Epithelial cell of esophagus (primary cell): Measurements from ENCODE around the gene FKBP8.
"Not testable (repeated sequence)": the region's sequence is repeated elsewhere in the genome, so short reads cannot be mapped to it uniquely, and the experiment has no call there.

Experiments used
- DNase-seq: peaks from one replicate; pipeline ENCODE4 v3.0.0; 2010; ENCODE audit warnings: low read depth
- H3K4me3 ChIP-seq: 2 replicates; pipeline ENCODE4 v1.5.1; 2011; ENCODE audit warnings: mild to moderate bottlenecking, low read length, control low read depth
- CTCF ChIP-seq: IDR thresholded peaks from 2 replicates; pipeline ENCODE4 v1.5.1; 2011; ENCODE audit warnings: low read depth, mild to moderate bottlenecking, low read length, control low read depth, inconsistent platforms; ENCODE audit not compliant: insufficient read depth; ENCODE audit errors: missing control alignments

The FKBP8 gene

GRCh38 chr19:18532168-18532890 is 11.0 kb downstream of the FKBP8 start:
- no peak for DNase-seq
- TF ChIP-seq CTCF = no peak
- no peak overlapping the region for H3K4me3 ChIP-seq

- no peak for DNase-seq
- no peak for TF ChIP-seq CTCF
- H3K4me3 ChIP-seq = no peak overlapping the region
Observed at GRCh38 chr19:18531485-18531884, 11.9 kb downstream of the FKBP8 start.

- no peak for TF ChIP-seq CTCF
- no peak overlapping the region for H3K4me3 ChIP-seq
Observed at GRCh38 chr19:18529782-18530181, 13.6 kb downstream of the FKBP8 start.

GRCh38 chr19:18526316-18526715 is 17.1 kb downstream of the FKBP8 start:
- no peak overlapping the region for H3K4me3 ChIP-seq
- TF ChIP-seq CTCF = no peak
- DNase-seq = peak; percentile 98

More at GRCh38 chr19:18529782-18530181, 13.6 kb downstream of the FKBP8 start:
- DNase-seq = no peak

GRCh38 chr19:18523841-18524240 is 19.5 kb downstream of the FKBP8 start:
- no peak overlapping the region for H3K4me3 ChIP-seq
- DNase-seq = no peak
- TF ChIP-seq CTCF = no peak

- H3K4me3 ChIP-seq = peak overlapping the region; percentile 11
Observed at GRCh38 chr19:18522862-18523440, 20.4 kb downstream of the FKBP8 start.

GRCh38 chr19:18522124-18522861 is 21.1 kb downstream of the FKBP8 start:
- TF ChIP-seq CTCF = peak; percentile 28
- peak overlapping the region; percentile 83 for H3K4me3 ChIP-seq
- peak; percentile 100 for DNase-seq

More at GRCh38 chr19:18522862-18523440, 20.4 kb downstream of the FKBP8 start:
- not testable (repeated sequence) for DNase-seq
